HG03139 (cell line): ENCODE data around the gene SLC9A8.
"Not testable (repeated sequence)": the region's sequence is repeated elsewhere in the genome, so short reads cannot be mapped to it uniquely, and the experiment has no call there.

Experiments used
- ATAC-seq: cut with Tn5 transposase; IDR thresholded peaks from one replicate; pipeline ENCODE4 v1.9.1; 2021; ENCODE audit not compliant: unreplicated experiment

SLC9A8 gene

GRCh38 chr20:49850463-49851230 is 38.0 kb downstream of the SLC9A8 start:
- no peak for ATAC-seq

DNA sequence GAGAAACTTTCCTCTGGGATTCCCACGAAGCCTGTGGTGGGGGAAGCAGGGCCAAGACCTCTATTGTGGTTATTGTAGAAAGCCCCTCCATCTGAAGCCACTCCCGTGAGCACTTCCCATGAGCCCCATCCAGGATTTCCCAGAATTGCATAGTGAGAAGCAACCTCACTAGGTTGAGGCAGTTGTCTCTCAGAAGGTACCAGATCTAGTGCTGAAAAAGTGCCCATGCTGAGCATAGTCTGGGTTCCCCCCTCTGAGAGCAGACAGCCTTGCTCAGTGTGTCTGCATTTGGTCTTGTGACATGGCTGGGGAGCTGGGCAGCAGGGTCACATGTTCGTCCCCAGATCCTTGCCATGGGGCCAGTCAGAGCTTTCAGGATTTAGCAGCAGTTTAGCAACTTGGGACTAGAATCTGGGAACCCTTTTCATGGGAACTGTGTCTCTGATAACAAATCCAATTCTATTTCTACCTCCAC is 38.6 kb downstream of the SLC9A8 start:
- ATAC-seq, result no peak

DNA sequence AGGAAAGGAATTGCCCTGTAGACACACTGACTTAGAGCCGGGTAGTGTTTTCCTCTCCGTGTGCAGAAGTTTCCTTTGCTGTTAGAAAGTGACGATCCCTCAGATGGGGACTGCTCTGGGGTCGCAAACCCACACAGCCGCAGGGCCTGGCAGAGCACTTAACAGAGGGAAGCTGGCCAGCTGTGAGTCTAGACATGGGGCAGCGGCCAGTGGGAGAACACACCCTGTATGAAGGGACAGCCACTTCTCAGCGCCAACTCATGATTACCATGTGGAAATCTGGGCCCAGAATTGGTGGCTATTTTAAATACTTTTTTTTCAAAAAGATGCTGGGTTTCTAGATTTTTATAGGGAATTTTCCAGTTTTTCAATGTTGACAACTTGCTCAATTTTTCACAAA is 39.4 kb downstream of the SLC9A8 start:
- no peak for ATAC-seq

DNA sequence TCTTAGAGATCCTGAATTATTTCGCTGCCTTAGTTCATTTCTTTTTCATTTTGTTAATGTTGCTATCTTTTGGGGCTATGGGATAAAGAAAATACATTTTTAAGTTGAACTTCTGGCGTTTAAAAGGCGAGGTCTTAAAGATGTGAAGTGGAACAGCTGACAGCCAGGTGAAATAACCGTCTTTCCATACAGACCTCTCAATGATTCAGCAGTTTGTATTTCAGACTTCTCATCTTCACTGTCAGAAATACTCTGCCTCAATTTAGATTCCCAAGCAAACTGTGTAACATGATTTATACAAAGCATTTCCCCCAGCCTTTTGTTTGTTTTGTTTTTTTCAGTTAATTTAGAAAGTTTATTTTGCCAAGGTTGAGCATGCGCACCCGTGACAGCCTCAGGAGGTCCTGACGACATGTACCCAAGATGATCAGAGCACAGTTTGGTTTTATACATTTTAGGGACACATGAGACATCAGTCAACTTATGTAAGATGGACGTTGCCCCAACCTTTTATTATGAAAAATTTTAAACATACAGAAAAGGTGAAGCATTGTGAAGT is 40.0 kb downstream of the SLC9A8 start:
- no peak for ATAC-seq

DNA sequence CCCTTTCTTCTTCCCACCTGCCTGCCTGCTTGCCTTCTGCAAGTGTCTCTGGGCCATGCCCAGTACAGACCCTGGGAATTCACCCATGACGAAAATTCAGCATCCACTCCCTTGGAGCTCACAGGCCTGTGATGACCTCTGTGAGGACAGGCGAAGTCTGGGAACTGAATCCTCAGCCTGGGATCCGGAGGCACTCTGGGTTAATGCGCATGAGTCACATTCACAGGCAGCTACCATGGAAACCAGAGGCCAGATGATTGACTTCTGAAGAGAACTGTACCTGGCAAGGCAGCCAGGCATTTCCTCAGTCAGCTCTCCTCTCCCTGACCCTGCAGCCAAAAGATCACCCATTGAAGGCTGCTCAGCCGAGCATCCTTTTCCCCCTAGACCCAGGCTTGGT is 41.0 kb downstream of the SLC9A8 start:
- no peak for ATAC-seq

GRCh38 chr20:49854190-49854875 is 41.7 kb downstream of the SLC9A8 start:
- no peak for ATAC-seq

GRCh38 chr20:49856904-49857303 is 44.3 kb downstream of the SLC9A8 start:
- no peak for ATAC-seq

GRCh38 chr20:49858076-49858585 is 45.5 kb downstream of the SLC9A8 start:
- ATAC-seq, result no peak

- no peak for ATAC-seq
Measured at GRCh38 chr20:49859011-49859410, 46.4 kb downstream of the SLC9A8 start.

GRCh38 chr20:49859807-49860206 is 47.2 kb downstream of the SLC9A8 start:
- ATAC-seq, result no peak

GRCh38 chr20:49861232-49861631 is 48.6 kb downstream of the SLC9A8 start:
- ATAC-seq, result not testable (repeated sequence)

GRCh38 chr20:49862607-49863200 is 50.1 kb downstream of the SLC9A8 start:
- no peak for ATAC-seq

GRCh38 chr20:49863666-49864065 is 51.0 kb downstream of the SLC9A8 start:
- ATAC-seq, result no peak

DNA sequence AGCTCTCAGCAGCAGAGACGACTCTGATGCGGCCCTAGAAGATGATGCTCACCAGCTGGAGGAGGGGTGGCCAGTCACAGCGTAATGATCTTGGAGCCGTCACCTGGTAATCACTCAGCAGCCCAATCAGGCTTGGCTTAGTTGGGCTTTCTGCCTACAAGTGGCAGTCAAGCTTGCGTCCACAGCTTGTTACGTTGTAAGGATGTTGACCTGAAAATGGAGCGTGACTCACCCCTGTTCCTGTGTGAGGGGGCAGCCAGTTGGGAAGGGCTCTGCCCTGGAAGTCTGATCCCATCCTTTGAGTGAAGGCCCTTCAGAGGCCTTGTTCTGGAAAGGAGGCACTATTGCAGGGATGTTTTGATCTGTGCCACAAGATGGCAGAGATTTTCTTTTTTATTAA is 52.9 kb downstream of the SLC9A8 start:
- ATAC-seq, result no peak

DNA sequence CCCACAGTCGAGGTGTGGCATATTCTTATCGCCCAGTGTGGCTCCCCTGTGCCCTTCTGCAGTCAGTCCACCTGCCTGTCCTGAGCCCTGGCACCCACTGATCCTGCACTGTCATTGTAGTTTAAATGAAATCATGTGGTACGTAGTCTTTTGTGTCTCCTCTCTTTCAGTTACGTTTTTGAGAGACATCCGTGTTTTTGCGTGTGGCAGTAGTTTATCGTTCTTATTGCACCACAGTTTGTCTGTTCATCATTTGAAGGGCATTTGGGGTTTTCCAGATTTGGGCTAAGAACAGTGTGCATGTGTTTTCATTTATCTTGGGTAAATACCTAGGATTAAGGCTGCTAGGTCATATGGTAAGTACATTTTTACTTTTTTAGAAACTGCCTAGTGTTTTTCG is 53.4 kb downstream of the SLC9A8 start:
- no peak for ATAC-seq

DNA sequence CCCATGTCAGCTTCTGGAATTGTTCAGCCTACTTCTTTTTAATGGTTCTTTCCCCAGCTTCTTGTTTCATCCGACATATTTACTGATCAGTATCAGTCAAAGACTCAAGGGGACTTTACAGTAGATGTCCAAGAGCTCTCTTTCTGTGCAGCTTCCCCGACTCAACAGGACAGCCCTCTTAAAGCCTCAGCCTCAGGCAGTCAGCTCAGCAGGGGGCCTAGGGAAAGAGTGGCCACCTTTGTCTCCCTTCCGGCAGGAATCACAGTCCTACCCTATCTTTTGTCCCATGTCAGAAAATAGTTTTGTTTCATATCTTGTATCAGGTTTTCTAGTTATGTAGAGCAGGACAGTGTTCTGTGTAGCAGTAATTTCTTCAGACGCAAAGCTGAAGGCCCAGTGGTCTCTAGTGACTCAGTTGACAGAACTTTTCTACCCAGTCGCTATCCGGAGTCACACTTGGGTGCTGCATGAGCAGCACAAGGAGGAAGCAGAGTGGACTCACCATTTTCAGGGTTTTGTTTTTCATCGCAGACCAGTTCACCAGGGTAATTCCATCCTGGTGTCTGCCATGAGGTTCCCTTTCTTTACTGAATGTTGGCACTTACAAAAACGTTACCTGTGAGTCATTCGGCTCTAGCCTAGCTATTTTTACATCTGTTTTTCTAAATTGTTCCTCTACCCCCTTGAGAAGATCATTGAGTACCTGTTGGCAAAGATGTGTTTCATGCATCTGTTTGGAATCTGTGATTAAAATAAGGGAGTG is 55.0 kb downstream of the SLC9A8 start:
- no peak for ATAC-seq

GRCh38 chr20:49868538-49868937 is 55.9 kb downstream of the SLC9A8 start:
- no peak for ATAC-seq

- no peak for ATAC-seq
Measured at GRCh38 chr20:49868964-49869363, 56.3 kb downstream of the SLC9A8 start.

DNA sequence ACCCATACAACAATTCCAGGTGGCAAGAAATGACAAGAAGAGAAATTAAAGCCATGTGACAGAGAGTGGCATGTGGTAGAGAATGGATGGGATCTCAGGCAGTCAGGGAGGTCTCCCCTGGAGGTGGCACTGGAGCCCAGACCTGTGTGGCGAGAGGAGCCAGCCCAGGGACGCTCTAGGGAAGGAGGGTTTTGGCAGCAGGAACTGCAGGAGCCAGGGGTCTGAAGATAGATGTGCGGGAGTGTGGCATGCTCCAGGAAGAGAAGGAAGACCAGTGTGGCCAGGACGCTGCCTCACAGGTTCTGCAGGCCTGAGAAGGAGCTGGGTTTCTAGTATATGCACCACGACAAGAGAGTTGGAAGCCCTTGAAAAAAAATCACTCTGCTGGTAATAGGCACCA is 57.6 kb downstream of the SLC9A8 start:
- ATAC-seq, result no peak

- no peak for ATAC-seq
Measured at GRCh38 chr20:49871391-49871948, 58.8 kb downstream of the SLC9A8 start.
